Omental fat pad (tissue), 4 donors: ENCODE data around the gene FAM193B. TPM values are rescaled to one million over a fixed set of nuclear protein-coding genes. Genes with fewer than 3 reads are reported as not detected.

Source experiments
- ATAC-seq: fragments of 150-250 bp; one replicate; pipeline ENCODE4 v1.9.1; 2016; ENCODE audit warnings: mild to moderate bottlenecking, moderate library complexity; ENCODE audit not compliant: low FRiP score
- DNase-seq: peaks from one replicate; pipeline ENCODE4 v3.0.0-alpha.2; 2019; ENCODE audit warnings: low spot score
- CTCF ChIP-seq, 3 donors: fragments of 450-650 bp; IDR thresholded peaks; one replicate each; pipeline ENCODE4 v1.5.1; 2016 to 2017; ENCODE audit warnings: antibody characterized with exemption in 3 of 3, mild to moderate bottlenecking in 3 of 3, moderate library complexity in 2 of 3
- total RNA-seq, 4 donors: library from RNA; depleted of rRNA; stranded (reverse); fragments of >200 nt; gene quantifications; one replicate each; pipeline ENCODE4 v1.1.0, GENCODE V29; 2016

FAM193B gene
- total RNA-seq, 4 donors from 2014 or later, result 43.3 to 92.5 (median 50.9) TPM

DNA sequence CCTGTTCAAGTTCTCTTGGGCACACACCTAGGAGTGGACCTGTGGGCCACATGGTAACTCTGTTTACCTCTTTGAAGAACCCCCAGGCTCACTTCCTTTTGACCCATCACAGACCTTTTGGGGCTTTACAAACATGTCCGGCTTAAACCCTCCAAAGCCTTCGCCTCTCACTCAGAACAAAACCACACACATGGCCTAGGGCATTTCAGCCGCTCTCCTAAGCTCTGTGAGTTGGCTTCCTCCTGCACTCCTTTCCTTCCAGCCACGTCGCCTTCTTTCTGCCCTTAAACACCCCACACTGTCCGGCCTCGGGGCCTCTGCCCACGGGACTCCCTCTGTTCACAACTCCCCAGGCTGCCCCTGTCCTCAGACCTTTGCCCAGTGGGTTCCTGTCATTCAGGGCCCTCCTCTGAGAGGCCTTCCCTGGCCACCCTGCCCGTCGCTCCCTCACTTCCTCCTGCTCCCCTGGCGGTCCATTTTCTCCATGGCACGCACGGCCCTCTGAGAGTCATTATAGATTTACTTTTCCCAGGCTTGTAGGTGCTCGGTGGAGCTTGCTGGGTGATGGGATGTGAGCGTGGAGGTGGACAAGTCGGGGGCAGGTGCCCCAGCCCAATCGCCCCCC lies 46.7 kb downstream of the FAM193B start:
- DNase-seq (no peak), ATAC-seq (no peak)
- TF ChIP-seq CTCF (IDR thresholded peaks at IDR 0.05), result no peak

- no peak for TF ChIP-seq CTCF (IDR thresholded peaks at IDR 0.05)
- DNase-seq (no peak), ATAC-seq (no peak)
Measured at GRCh38 chr5:177507165-177507564, 47.2 kb downstream of the FAM193B start.

GRCh38 chr5:177505075-177505474 lies 49.3 kb downstream of the FAM193B start:
- no peak for TF ChIP-seq CTCF (IDR thresholded peaks at IDR 0.05)
- ATAC-seq (no peak), DNase-seq (no peak)

DNA sequence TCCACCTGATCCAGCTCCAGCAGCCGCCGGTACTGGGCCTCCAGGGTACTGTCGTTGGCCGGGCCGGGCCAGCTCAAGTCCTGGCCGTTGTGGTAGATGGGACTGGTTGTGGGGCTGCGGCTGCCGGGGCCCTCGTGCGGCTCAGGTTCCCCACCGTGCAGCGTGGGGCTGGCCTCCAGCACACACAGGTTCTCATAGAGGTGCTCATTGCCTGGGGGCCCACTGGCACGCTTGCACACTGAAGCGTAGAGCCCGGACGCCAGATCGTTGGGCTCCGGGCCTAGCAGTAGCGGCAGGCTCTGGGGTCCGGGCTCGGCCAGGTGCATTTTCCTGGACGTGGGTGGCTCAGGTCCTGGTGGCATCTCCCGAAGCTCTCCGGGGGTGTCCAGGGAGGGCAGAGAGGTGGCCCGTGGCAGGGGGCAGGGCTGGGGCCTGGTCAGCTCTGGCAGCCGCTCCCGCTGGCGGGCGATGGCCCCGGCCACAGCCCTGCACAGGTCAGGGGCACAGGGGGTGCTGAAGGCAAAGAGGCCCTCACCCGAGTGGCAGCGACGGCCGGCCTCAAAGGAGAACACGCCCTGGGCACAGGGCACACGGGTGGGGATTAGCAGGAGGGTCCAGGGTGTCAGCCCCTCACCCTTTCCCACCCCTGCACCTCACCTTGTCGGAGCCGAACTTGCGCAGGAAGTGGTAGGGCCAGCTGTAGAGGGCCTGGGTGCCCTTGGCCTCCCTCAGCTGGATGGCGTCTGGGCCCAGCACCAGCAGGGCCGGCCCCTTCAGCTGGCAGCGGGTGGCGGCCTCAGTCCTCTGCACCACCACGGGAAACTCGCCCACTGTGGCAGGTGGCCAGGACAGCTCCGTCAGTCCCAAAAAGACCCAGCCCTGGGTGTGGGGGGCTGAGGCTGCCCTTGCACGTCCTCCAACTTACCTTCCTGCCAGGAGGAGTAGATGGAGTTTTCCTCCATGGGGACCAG lies 50.0 kb downstream of the FAM193B start:
- TF ChIP-seq CTCF (IDR thresholded peaks at IDR 0.05), result no peak
- ATAC-seq (no peak), DNase-seq (no peak)

GRCh38 chr5:177503351-177504085 lies 50.8 kb downstream of the FAM193B start:
- TF ChIP-seq CTCF (IDR thresholded peaks at IDR 0.05), result no peak
- ATAC-seq, result no peak
- no peak for DNase-seq

DNA sequence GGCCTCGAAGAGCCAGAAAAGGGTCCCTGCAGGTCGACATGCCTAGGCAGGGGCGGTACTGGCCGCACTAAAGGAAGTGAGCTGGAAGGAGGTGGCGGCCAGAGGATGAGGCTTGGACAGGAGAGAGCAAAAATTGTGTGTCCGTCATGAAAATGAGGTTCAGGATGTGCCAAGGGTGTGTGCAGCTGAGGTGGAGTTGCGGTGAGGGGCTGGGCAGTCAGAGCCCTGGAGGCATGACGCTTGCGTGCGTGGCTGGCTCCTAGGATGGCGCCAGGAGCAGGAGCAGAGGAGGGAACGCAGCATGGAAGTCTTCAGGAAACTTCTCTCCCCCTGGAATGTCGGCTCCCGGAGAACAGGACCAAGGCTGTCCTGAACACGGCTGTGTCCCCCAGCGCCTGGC lies 51.5 kb downstream of the FAM193B start:
- no peak for DNase-seq
- ATAC-seq, result no peak
- TF ChIP-seq CTCF (IDR thresholded peaks at IDR 0.05), result no peak
